H1 (cell line): ENCODE data around the gene URAD. TPM values are rescaled to one million over a fixed set of nuclear protein-coding genes. Genes with fewer than 3 reads are reported as not detected.
A peak's percentile ranks its signal among the peaks of the same experiment; 100 is the strongest.

ENCODE experiments used
- CTCF ChIA-PET: fragments of 300-600 bp; sonication (Branson Sonifier 250); formaldehyde crosslinking; loops from one replicate; lab custom pipeline; 2021; ENCODE audit not compliant: partially characterized antibody; lab: Charles Lee
- POLR2A ChIA-PET: fragments of 300-600 bp; sonication (Branson Sonifier 250); formaldehyde crosslinking; loops from one replicate; lab custom pipeline; 2021; ENCODE audit warnings: inconsistent platforms; ENCODE audit not compliant: partially characterized antibody; lab: Charles Lee
- DNase-seq, 2 experiments: peaks; one replicate each; pipeline versions ENCODE4 v3.0.0 to v3.0.0-alpha.2; 2010 to 2022; ENCODE audit warnings: low spot score in 2 of 2, low read depth in 1 of 2, mixed read lengths in 1 of 2
- FAIRE-seq: peaks from 2 replicates; lab custom pipeline; 2011; peaks lifted over from hg19 to GRCh38; lab: Jason Lieb, UNC
- H2AFZ ChIP-seq: 2 replicates; pipeline ENCODE4 v1.8.1; 2012; ENCODE audit warnings: low read length, inconsistent platforms
- H2AK5ac ChIP-seq: 2 replicates; pipeline ENCODE4 v1.6.1; 2013; ENCODE audit warnings: low read depth, low read length
- H2BK120ac ChIP-seq: replicated peaks from 2 replicates; pipeline ENCODE3; 2013; ENCODE audit warnings: low read depth, low read length, inconsistent platforms
- H2BK12ac ChIP-seq: 2 replicates; pipeline ENCODE4 v1.6.1; 2013; ENCODE audit warnings: low read depth, low read length
- H2BK15ac ChIP-seq: 2 replicates; pipeline ENCODE4 v1.6.1; 2013; ENCODE audit warnings: low read length
- H2BK20ac ChIP-seq: 2 replicates; pipeline ENCODE4 v1.6.1; 2013; ENCODE audit warnings: low read length
- H2BK5ac ChIP-seq: 2 replicates; pipeline ENCODE4 v1.6.1; 2013; ENCODE audit warnings: low read depth, low read length
- H3K14ac ChIP-seq: 2 replicates; pipeline ENCODE4 v1.6.1; 2013; ENCODE audit warnings: inconsistent platforms; ENCODE audit not compliant: insufficient read length
- H3K18ac ChIP-seq: 2 replicates; pipeline ENCODE4 v1.6.1; 2013; ENCODE audit warnings: low read length; ENCODE audit errors: extremely low read depth
- H3K23ac ChIP-seq: 2 replicates; pipeline ENCODE4 v1.6.1; 2013; ENCODE audit warnings: inconsistent platforms; ENCODE audit not compliant: insufficient read length
- H3K23me2 ChIP-seq: 2 replicates; pipeline ENCODE4 v1.6.1; 2013; ENCODE audit warnings: low read depth, low read length
- H3K27ac ChIP-seq: 2 replicates; pipeline ENCODE4 v1.6.1; 2011; ENCODE audit warnings: low read depth, low read length, inconsistent platforms
- H3K27me3 ChIP-seq, 4 experiments: replicated peaks in 1 of 4; 1 replicate in 1 of 4; 2 replicates in 3 of 4; pipeline versions ENCODE4 v1.6.1 to v1.8.1; 2011 to 2013; ENCODE audit warnings: low read length in 3 of 4, mild to moderate bottlenecking in 3 of 4, inconsistent platforms in 2 of 4, mixed read lengths in 2 of 4, moderate library complexity in 1 of 4; ENCODE audit not compliant: control insufficient read depth in 3 of 4, insufficient read depth in 3 of 4; ENCODE audit errors: extremely low read depth in 1 of 4
- H3K36me3 ChIP-seq, 4 experiments: 2 replicates each; pipeline versions ENCODE4 v1.6.1 to v1.8.1; 2011 to 2013; ENCODE audit warnings: mild to moderate bottlenecking in 4 of 4, low read length in 3 of 4, moderate library complexity in 2 of 4, control low read depth in 1 of 4, inconsistent platforms in 1 of 4; ENCODE audit not compliant: insufficient read depth in 4 of 4, control insufficient read depth in 2 of 4
- H3K4ac ChIP-seq: replicated peaks from 2 replicates; pipeline ENCODE3; 2013; ENCODE audit warnings: low read length, low read depth, mixed read lengths, inconsistent platforms; ENCODE audit not compliant: insufficient read length
- H3K4me1 ChIP-seq, 4 experiments: replicated peaks in 1 of 4; 1 replicate in 1 of 4; 2 replicates in 3 of 4; pipeline versions ENCODE4 v1.6.1 to v1.8.1; 2011 to 2013; ENCODE audit warnings: low read length in 3 of 4, inconsistent platforms in 2 of 4, mixed read lengths in 1 of 4; ENCODE audit not compliant: insufficient read depth in 4 of 4, control insufficient read depth in 3 of 4
- H3K4me2 ChIP-seq, 2 experiments: 2 replicates each; pipeline versions ENCODE4 v1.6.1 to v1.8.1; 2011 to 2013; ENCODE audit warnings: low read depth in 2 of 2, low read length in 2 of 2, control low read depth in 1 of 2, inconsistent platforms in 1 of 2, mild to moderate bottlenecking in 1 of 2; ENCODE audit not compliant: insufficient read depth in 1 of 2
- H3K4me3 ChIP-seq, 4 experiments: fragments of 200-600, 300-600 bp in 1 of 4; sonication (generic), shearing (Covaris generic), sonication (Bioruptor Twin) in 1 of 4; 2 replicates each; pipeline versions ENCODE4 v1.5.1 to v1.8.1; 2011 to 2016; ENCODE audit warnings: low read length in 4 of 4, low read depth in 3 of 4, control low read depth in 2 of 4, inconsistent platforms in 2 of 4, mild to moderate bottlenecking in 2 of 4, mixed read lengths in 1 of 4, moderate library complexity in 1 of 4; ENCODE audit not compliant: insufficient read depth in 2 of 4; ENCODE audit errors: extremely low read depth in 1 of 4
- H3K56ac ChIP-seq: replicated peaks from 2 replicates; pipeline ENCODE3; 2013; ENCODE audit warnings: low read depth, mild to moderate bottlenecking, mixed read lengths, low read length, inconsistent platforms; ENCODE audit not compliant: insufficient read length
- H3K79me1 ChIP-seq: 2 replicates; pipeline ENCODE4 v1.6.1; 2013; ENCODE audit warnings: low read depth, low read length, control low read depth
- H3K79me2 ChIP-seq, 2 experiments: 2 replicates each; pipeline versions ENCODE4 v1.6.1 to v1.8.1; 2012 to 2013; ENCODE audit warnings: low read length in 2 of 2, mild to moderate bottlenecking in 2 of 2, inconsistent platforms in 1 of 2; ENCODE audit not compliant: insufficient read depth in 2 of 2, control insufficient read depth in 1 of 2
- H3K9ac ChIP-seq, 4 experiments: replicated peaks in 1 of 4; 1 replicate in 1 of 4; 2 replicates in 3 of 4; pipeline versions ENCODE4 v1.6.1 to v1.8.1; 2011 to 2013; ENCODE audit warnings: low read depth in 3 of 4, low read length in 3 of 4, control low read depth in 2 of 4, mild to moderate bottlenecking in 2 of 4, moderate library complexity in 2 of 4, inconsistent platforms in 1 of 4; ENCODE audit errors: extremely low read depth in 1 of 4
- H3K9me3 ChIP-seq, 2 experiments: 2 replicates each; pipeline versions ENCODE4 v1.6.1 to v1.8.1; 2012 to 2013; ENCODE audit warnings: mild to moderate bottlenecking in 2 of 2, moderate library complexity in 2 of 2, control low read depth in 1 of 2, inconsistent platforms in 1 of 2, low read depth in 1 of 2, low read length in 1 of 2, mixed read lengths in 1 of 2; ENCODE audit not compliant: insufficient read depth in 2 of 2
- H4K20me1 ChIP-seq, 2 experiments: replicated peaks in 1 of 2; 2 replicates each; pipeline versions ENCODE3 to v1.8.1; 2011 to 2013; ENCODE audit warnings: inconsistent platforms in 2 of 2, low read length in 2 of 2, mild to moderate bottlenecking in 1 of 2; ENCODE audit not compliant: insufficient read depth in 2 of 2, control insufficient read depth in 1 of 2
- H4K5ac ChIP-seq: 2 replicates; pipeline ENCODE4 v1.6.1; 2013; ENCODE audit warnings: low read length, low read depth, mixed read lengths, inconsistent platforms; ENCODE audit not compliant: insufficient read length
- H4K8ac ChIP-seq: 2 replicates; pipeline ENCODE4 v1.8.0; 2013; ENCODE audit warnings: mild to moderate bottlenecking, moderate library complexity, low read length, inconsistent platforms; ENCODE audit not compliant: insufficient read depth; ENCODE audit errors: extremely low read depth
- H4K91ac ChIP-seq: replicated peaks from 2 replicates; pipeline ENCODE3; 2013; ENCODE audit warnings: low read length, mixed read lengths, inconsistent platforms; ENCODE audit not compliant: insufficient read length
- CBX5 ChIP-seq: fragments of 300-800, 300-1000 bp; sonication (generic); IDR thresholded peaks from 2 replicates; pipeline ENCODE4 v1.7.1; 2016; ENCODE audit warnings: antibody characterized with exemption, low read length, low read depth
- JUND ChIP-seq: IDR thresholded peaks from 2 replicates; pipeline ENCODE4 v1.6.1; 2011; ENCODE audit warnings: mild to moderate bottlenecking, improper control_type of control experiment, low read length
- MAFK ChIP-seq: IDR thresholded peaks from 2 replicates; pipeline ENCODE4 v1.6.1; 2012; ENCODE audit warnings: low read depth, mild to moderate bottlenecking, improper control_type of control experiment, low read length
- POLR2AphosphoS5 ChIP-seq: IDR thresholded peaks from 2 replicates; pipeline ENCODE4 v1.6.1; 2011; ENCODE audit warnings: low read depth, low read length
- RBBP5 ChIP-seq: IDR thresholded peaks from 2 replicates; pipeline ENCODE4 v1.7.1; 2012; ENCODE audit warnings: low read depth, mild to moderate bottlenecking, inconsistent platforms, low read length, moderate library complexity, borderline replicate concordance
- SRF ChIP-seq: IDR thresholded peaks from 2 replicates; pipeline ENCODE4 v1.6.1; 2011; ENCODE audit warnings: mild to moderate bottlenecking, low read depth, low read length, moderate library complexity
- TBP ChIP-seq: IDR thresholded peaks from 2 replicates; pipeline ENCODE4 v1.6.1; 2011; ENCODE audit warnings: low read depth, low read length, improper control_type of control experiment
- WGBS, 2 experiments: shearing (Covaris generic) in 1 of 2; methylation state at CpG; one replicate each; pipeline versions ENCODE4 v1.1.6 to v1.1.7; 2013 to 2015; ENCODE audit warnings: low lambda C conversion rate in 2 of 2, mixed read lengths in 2 of 2, inconsistent platforms in 1 of 2, low coverage in 1 of 2, missing lambda C conversion rate in 1 of 2; ENCODE audit not compliant: insufficient replicate concordance in 2 of 2, insufficient coverage in 1 of 2, insufficient read length in 1 of 2; ENCODE audit errors: extremely low coverage in 1 of 2, missing lambda C conversion rate in 1 of 2; 5-methylcytosine and 5-hydroxymethylcytosine counted together
- polyA plus RNA-seq, 7 experiments: library from polyadenylated mRNA; depleted of rRNA in 3 of 7; stranded (reverse) in 5 of 7; unstranded in 2 of 7; fragments of >200 nt in 5 of 7; fragments of 200-250 nt in 2 of 7; gene quantifications; 1 replicate in 5 of 7; 2 replicates in 1 of 7; 4 replicates in 1 of 7; pipeline versions ENCODE4 v1.2.1 to v1.2.3, GENCODE V29; 2011 to 2013; ENCODE audit warnings: missing spikeins in 2 of 7, mixed read lengths in 2 of 7
- total RNA-seq: library from RNA; stranded (reverse); fragmentation: NEBNext Ultra II Directional; extraction: Animal tissue kit (Norgen Biotek cat#: 25700); gene quantifications from 2 replicates; pipeline ENCODE4 v1.2.1, GENCODE V29; 2021
- TF ChIP-seq, protein P1 (sequence below): IDR thresholded peaks from 2 replicates; pipeline ENCODE4 v1.6.1; 2011; ENCODE audit warnings: low read depth, mild to moderate bottlenecking, low read length; ENCODE audit not compliant: insufficient read depth
- TF ChIP-seq, protein P2 (sequence below), 3 experiments: IDR thresholded peaks; 1 replicate in 2 of 3; 2 replicates in 1 of 3; pipeline versions ENCODE4 v1.5.1 to v1.6.1; 2011; ENCODE audit warnings: low read length in 3 of 3, mild to moderate bottlenecking in 3 of 3, inconsistent platforms in 2 of 3, low read depth in 1 of 3, moderate library complexity in 1 of 3; ENCODE audit not compliant: insufficient read depth in 1 of 3; ENCODE audit errors: control extremely low read depth in 1 of 3

The URAD gene
- total and polyA plus RNA-seq, 2 of the 8 experiments (the other 6 are each of a cell fraction or from before 2014, with no cell fraction given), result not detected

DNA sequence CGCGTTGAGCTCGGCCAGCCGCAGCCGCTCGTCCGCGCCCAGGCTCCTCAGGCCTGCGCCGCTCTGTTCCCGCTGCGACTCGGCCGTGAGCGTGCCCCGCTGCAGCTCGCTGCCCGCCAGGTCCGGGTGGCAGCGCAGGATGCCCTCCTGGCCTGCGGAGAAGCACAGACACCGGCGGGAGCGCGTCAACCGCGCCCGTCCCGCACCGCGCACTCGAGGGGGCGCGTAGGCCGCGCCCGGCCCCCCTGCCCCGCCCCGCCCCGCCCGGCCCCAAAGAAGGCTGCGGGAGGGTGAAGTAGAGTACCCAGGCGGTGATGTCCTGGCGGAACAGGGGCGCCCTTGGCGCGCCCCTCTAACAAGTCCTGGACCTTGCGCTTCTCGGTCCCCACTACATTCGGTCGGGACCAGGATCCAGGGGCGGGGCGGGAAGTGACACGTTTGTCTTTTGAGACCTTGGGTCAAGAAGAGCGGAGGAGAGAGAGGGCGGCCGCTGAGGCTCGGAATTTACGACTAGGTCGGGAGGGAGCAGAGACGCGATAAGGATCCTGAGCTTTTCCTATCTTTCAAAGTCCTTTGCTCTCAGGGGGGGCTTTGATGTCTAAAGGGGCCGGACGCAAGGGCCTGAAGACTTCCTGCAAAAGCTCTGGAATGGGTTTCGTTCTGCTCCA, 10.1 kb downstream of the URAD start:
- Histone ChIP-seq H4K91ac (peak overlapping the region; percentile 9), H2BK15ac (no peak overlapping the region), H3K27me3 (peaks cover 97 to 100% (median 100%) of the 10 kb centered on the region in 4 experiments), H3K9ac (no peak overlapping the region), H3K4me1 (peaks cover 0 to 13% (median 5%) of the 10 kb centered on the region in 4 experiments; a peak in 5 of 7 replicates), H4K5ac (no peak overlapping the region), H4K20me1 (peaks cover 17 to 46% of the 10 kb centered on the region in 2 experiments), H3K23me2 (peaks cover 2% of the 10 kb centered on the region; the same call in 1 of the 2 replicates), H3K23ac (no peak overlapping the region), H3K18ac (no peak overlapping the region), H3K56ac (no peak overlapping the region), H4K8ac (no peak overlapping the region), H3K79me1 (no peaks in the 10 kb centered on the region), H3K4ac (no peak overlapping the region), H2AK5ac (no peak overlapping the region), H3K79me2 (no peaks in the 10 kb centered on the region), H2BK120ac (no peak overlapping the region), H3K36me3 (peaks cover 0 to 11% (median 0%) of the 10 kb centered on the region in 4 experiments; a peak in 1 of 8 replicates), H2BK12ac (peak overlapping the region; percentile 50; the same call in 1 of the 2 replicates), H3K9me3 (no peaks in the 10 kb centered on the region), H3K27ac (no peak overlapping the region), H2BK5ac (no peak overlapping the region), H3K4me2 (peak overlapping the region; percentile 38 to 63), H3K4me3 (peak overlapping the region in 1 of 4 experiments; percentile 28; a peak in 2 of 8 replicates), H2AFZ (no peak overlapping the region), H2BK20ac (no peak overlapping the region), H3K14ac (no peak overlapping the region)
- FAIRE-seq (no peak), DNase-seq (peak in 1 of 2 experiments; percentile 73)
- ChIA-PET CTCF (interaction anchor here (0.5 to 20.5 kb wide), 12 partner anchors 11 to 610 kb away, joined by 3 to 283 read pairs (median 4); partner anchors contain the start of genes CDX2 and PDX1), POLR2A (interaction anchor here (0.9 to 5.0 kb wide), 3 partner anchors 11 to 54 kb away, joined by 3 to 31 read pairs (median 4); partner anchors contain the start of gene CDX2)
- 1% methylated on average over 25 of the region's 65 CpGs; no CpG with 5 or more reads in 1 of the 2 experiments for WGBS, 2 experiments
- TF ChIP-seq SRF (no peak), MAFK (no peak), RBBP5 (no peak), TBP (no peak), JUND (no peak), CBX5 (no peak), POLR2AphosphoS5 (no peak)
- TF ChIP-seq, protein P1, sequence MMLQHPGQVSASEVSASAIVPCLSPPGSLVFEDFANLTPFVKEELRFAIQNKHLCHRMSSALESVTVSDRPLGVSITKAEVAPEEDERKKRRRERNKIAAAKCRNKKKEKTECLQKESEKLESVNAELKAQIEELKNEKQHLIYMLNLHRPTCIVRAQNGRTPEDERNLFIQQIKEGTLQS, result no peak
- TF ChIP-seq, protein P2, sequence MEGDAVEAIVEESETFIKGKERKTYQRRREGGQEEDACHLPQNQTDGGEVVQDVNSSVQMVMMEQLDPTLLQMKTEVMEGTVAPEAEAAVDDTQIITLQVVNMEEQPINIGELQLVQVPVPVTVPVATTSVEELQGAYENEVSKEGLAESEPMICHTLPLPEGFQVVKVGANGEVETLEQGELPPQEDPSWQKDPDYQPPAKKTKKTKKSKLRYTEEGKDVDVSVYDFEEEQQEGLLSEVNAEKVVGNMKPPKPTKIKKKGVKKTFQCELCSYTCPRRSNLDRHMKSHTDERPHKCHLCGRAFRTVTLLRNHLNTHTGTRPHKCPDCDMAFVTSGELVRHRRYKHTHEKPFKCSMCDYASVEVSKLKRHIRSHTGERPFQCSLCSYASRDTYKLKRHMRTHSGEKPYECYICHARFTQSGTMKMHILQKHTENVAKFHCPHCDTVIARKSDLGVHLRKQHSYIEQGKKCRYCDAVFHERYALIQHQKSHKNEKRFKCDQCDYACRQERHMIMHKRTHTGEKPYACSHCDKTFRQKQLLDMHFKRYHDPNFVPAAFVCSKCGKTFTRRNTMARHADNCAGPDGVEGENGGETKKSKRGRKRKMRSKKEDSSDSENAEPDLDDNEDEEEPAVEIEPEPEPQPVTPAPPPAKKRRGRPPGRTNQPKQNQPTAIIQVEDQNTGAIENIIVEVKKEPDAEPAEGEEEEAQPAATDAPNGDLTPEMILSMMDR (IDR thresholded peaks at IDR 0.05; ENCODE audit: control extremely low read depth in 1 of 3, insufficient read depth in 1 of 3, low read depth in 1 of 3, low read length in 3 of 3), result no peak
